HepG2 (cell line): ENCODE measurements around the gene BGN. TPM values are rescaled to one million over a fixed set of nuclear protein-coding genes. Genes with fewer than 3 reads are reported as not detected.

Source experiments
- ATAC-seq: fragments of 200-7000 bp; cut with Tn5 transposase; 3 replicates; pipeline ENCODE4 v1.9.1; 2020; ENCODE audit warnings: mild to moderate bottlenecking, moderate library complexity
- BruUV-seq: library from RNA; stranded (reverse); fragments of 400-500 nt; replicated peaks from 2 replicates; lab custom pipeline; 2021; lab: Mats Ljungman, UMichigan
- CTCF ChIA-PET: fragments of 300-600 bp; formaldehyde crosslinking; extraction: SDS; loops from one replicate; lab custom pipeline; 2021; ENCODE audit warnings: low total read pairs, inconsistent platforms, low intra/inter-chr PET ratio; lab: Yijun Ruan, JAX
- POLR2A ChIA-PET: fragments of 350-600 bp; sonication (Branson Sonifier 250); formaldehyde crosslinking; loops from one replicate; lab custom pipeline; 2020; ENCODE audit warnings: antibody characterized with exemption, inconsistent platforms; lab: Yijun Ruan, JAX
- DNase-seq: peaks from one replicate; pipeline ENCODE4 v3.0.0-alpha.2; 2015; ENCODE audit warnings: low spot score
- FAIRE-seq: peaks from 3 replicates; lab custom pipeline; 2011; peaks lifted over from hg19 to GRCh38; lab: Jason Lieb, UNC
- H2AFZ ChIP-seq: one replicate; pipeline ENCODE4 v1.6.1; 2011; ENCODE audit warnings: low read length, inconsistent platforms
- H3K27ac ChIP-seq: fragments of 300-600 bp; 3 replicates; pipeline ENCODE4 v1.8.0; 2011; ENCODE audit warnings: mixed run types, mild to moderate bottlenecking, mixed read lengths, low read length, inconsistent platforms; ENCODE audit not compliant: insufficient read depth; ENCODE audit errors: extremely low read length
- H3K27me3 ChIP-seq, 2 experiments: fragments of 200-600 bp in 1 of 2; 2 replicates in 1 of 2; 3 replicates in 1 of 2; pipeline versions ENCODE4 v1.6.0 to v1.8.0; 2011; ENCODE audit warnings: low read length in 2 of 2, mild to moderate bottlenecking in 2 of 2, moderate library complexity in 2 of 2, inconsistent platforms in 1 of 2; ENCODE audit not compliant: insufficient read depth in 2 of 2, control insufficient read depth in 1 of 2
- H3K36me3 ChIP-seq, 2 experiments: fragments of 200-600 bp in 1 of 2; replicated peaks in 1 of 2; 2 replicates in 1 of 2; 3 replicates in 1 of 2; pipeline versions ENCODE4 v1.5.1 to v1.8.0; 2011; ENCODE audit warnings: low read length in 2 of 2, inconsistent platforms in 1 of 2; ENCODE audit not compliant: insufficient read depth in 2 of 2, control insufficient read depth in 1 of 2
- H3K4me1 ChIP-seq: 2 replicates; pipeline ENCODE4 v1.5.1; 2012; ENCODE audit warnings: low read length, inconsistent platforms; ENCODE audit not compliant: insufficient read depth
- H3K4me2 ChIP-seq: 2 replicates; pipeline ENCODE4 v1.6.0; 2011; ENCODE audit warnings: low read depth, low read length, inconsistent platforms
- H3K4me3 ChIP-seq, 3 experiments: fragments of 200-600 bp in 1 of 3; sonication (generic), shearing (Covaris generic) in 1 of 3; replicated peaks in 1 of 3; 2 replicates each; pipeline ENCODE4 v1.5.1; 2011 to 2016; ENCODE audit warnings: low read length in 3 of 3, inconsistent platforms in 2 of 3, low read depth in 2 of 3, mild to moderate bottlenecking in 2 of 3, control low read depth in 1 of 3, mixed read lengths in 1 of 3; ENCODE audit not compliant: insufficient read depth in 1 of 3
- H3K79me2 ChIP-seq: one replicate; pipeline ENCODE4 v1.6.1; 2011; ENCODE audit warnings: low read length, inconsistent platforms; ENCODE audit not compliant: insufficient read depth
- H3K9ac ChIP-seq: 2 replicates; pipeline ENCODE4 v1.6.0; 2011; ENCODE audit warnings: mild to moderate bottlenecking, low read depth, low read length, inconsistent platforms; ENCODE audit not compliant: insufficient read depth
- H3K9me3 ChIP-seq: 2 replicates; pipeline ENCODE4 v1.5.1; 2012; ENCODE audit warnings: mild to moderate bottlenecking, low read length
- H4K20me1 ChIP-seq: 2 replicates; pipeline ENCODE4 v1.6.0; 2011; ENCODE audit warnings: inconsistent platforms, mild to moderate bottlenecking, low read length, moderate library complexity; ENCODE audit not compliant: insufficient read depth
- MEIS2 ChIP-seq: sonication (generic); formaldehyde crosslinking; IDR thresholded peaks from 2 replicates; pipeline ENCODE4 v1.9.0; 2021; ENCODE audit warnings: mild to moderate bottlenecking, missing genetic modification reagents
- PLRG1 ChIP-seq: fragments of 450-650 bp; conservative IDR thresholded peaks from 2 replicates; pipeline ENCODE4 v1.6.1; 2016
- SMARCE1 ChIP-seq: fragments of 450-650 bp; IDR thresholded peaks from 2 replicates; pipeline ENCODE4 v1.6.1; 2017; ENCODE audit warnings: borderline replicate concordance
- SMC3 ChIP-seq: IDR thresholded peaks from 2 replicates; pipeline ENCODE4 v1.6.1; 2011; ENCODE audit warnings: low read length, improper control_type of control experiment
- STAG1 ChIP-seq: sonication (generic); formaldehyde crosslinking; IDR thresholded peaks from 2 replicates; pipeline ENCODE4 v1.4.0; 2020; ENCODE audit warnings: missing genetic modification reagents
- ZNF674 ChIP-seq: sonication (generic); formaldehyde crosslinking; IDR thresholded peaks from 2 replicates; pipeline ENCODE4 v1.5.0; 2020; ENCODE audit warnings: low read depth, mild to moderate bottlenecking, missing genetic modification reagents
- WGBS: methylation state at CpG from one replicate; pipeline ENCODE4 v1.1.6; 2017; ENCODE audit warnings: low lambda C conversion rate; 5-methylcytosine and 5-hydroxymethylcytosine counted together
- in situ Hi-C: cut with HindIII; loops from 2 replicates; pipeline ENCODE4 v1.10.0; 2017; ENCODE audit warnings: low pct_unique_long_range_greater_than_20kb; ENCODE audit not compliant: extremely low pct_ligation_motif_present
- intact Hi-C: fragments of 100-400 bp; cut with micrococcal nuclease; formaldehyde crosslinking; loops from one replicate; pipeline ENCODE4 v1.10.0; 2022; ENCODE audit not compliant: unreplicated experiment
- polyA plus RNA-seq, 8 experiments: library from polyadenylated mRNA; depleted of rRNA in 3 of 8; stranded (reverse) in 7 of 8; unstranded in 1 of 8; fragments of >200 nt; fragmentation: Illumina TruSeq in 4 of 8; extraction: Trizol in 4 of 8; gene quantifications; 2 replicates each; pipeline versions ENCODE4 v1.2.1 to v1.2.3, GENCODE V29; 2011 to 2016; ENCODE audit warnings: low read depth in 4 of 8, missing spikeins in 1 of 8, mixed read lengths in 1 of 8; ENCODE audit not compliant: insufficient read depth in 1 of 8
- total RNA-seq, 5 experiments: library from RNA; depleted of rRNA; stranded (reverse); fragments of >200 nt; fragmentation: Illumina TruSeq; extraction: Trizol; gene quantifications; 2 replicates each; pipeline ENCODE4 v1.2.3, GENCODE V29; 2016; ENCODE audit warnings: low read depth in 1 of 5
- TF ChIP-seq, protein P1 (sequence below): sonication (generic); formaldehyde crosslinking; IDR thresholded peaks from 2 replicates; pipeline ENCODE4 v1.5.0; 2020; ENCODE audit warnings: mild to moderate bottlenecking, missing genetic modification reagents
- TF ChIP-seq, protein P2 (sequence below): sonication (generic); formaldehyde crosslinking; IDR thresholded peaks from 2 replicates; pipeline ENCODE4 v1.5.0; 2020; ENCODE audit warnings: mild to moderate bottlenecking, missing genetic modification reagents, moderate library complexity
- TF ChIP-seq, protein P3 (sequence below): sonication (generic); formaldehyde crosslinking; IDR thresholded peaks from 2 replicates; pipeline ENCODE4 v1.5.1; 2020; ENCODE audit warnings: mild to moderate bottlenecking, missing genetic modification reagents

BGN gene
- total and polyA plus RNA-seq, 2 of the 13 experiments (the other 11 are each of a cell fraction or from before 2014, with no cell fraction given) = 0.18 to 0.63 TPM

DNA sequence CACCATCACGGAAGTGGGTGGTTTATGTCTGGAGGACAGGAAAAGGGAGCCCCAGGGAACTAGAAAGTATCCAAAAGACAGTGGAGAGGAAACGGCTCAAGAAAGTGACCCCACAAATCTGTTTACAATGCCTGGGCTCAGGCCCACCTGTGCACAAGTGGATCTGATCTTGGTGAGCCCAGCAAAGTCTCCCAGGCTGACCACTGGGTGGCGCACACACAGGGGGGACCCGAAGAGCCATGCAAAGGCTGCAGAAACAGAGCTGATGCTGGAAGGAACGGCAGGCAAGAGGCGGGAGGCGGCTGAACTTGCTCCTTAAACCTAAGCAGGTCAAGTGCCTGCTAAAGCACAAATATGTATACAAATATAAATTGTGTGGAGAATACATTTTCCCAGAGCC lies 34.0 kb upstream of the BGN start:
- POLR2A ChIA-PET = interaction anchor here (0.6 to 0.8 kb wide), 2 partner anchors 10 to 488 kb away, joined by 3 to 4 read pairs; partner anchors contain the start of gene HAUS7
- in situ Hi-C loops = no loop called here
- peak; percentile 87 for FAIRE-seq

More for the DNA sequence above, 34.0 kb upstream of the BGN start:
- CTCF ChIA-PET = interaction anchor here (0.7 to 2.0 kb wide), 4 partner anchors 10 to 47 kb away, joined by 3 to 20 read pairs (median 4); partner anchors contain the start of genes BGN and HAUS7
- H3K9me3 ChIP-seq = no peaks in the 10 kb centered on the region
- H2AFZ ChIP-seq = no peak overlapping the region
- H3K27me3 ChIP-seq = no peaks in the 10 kb centered on the region
- no TSS peak for BruUV-seq
- H3K4me1 ChIP-seq = no peaks in the 10 kb centered on the region
- H4K20me1 ChIP-seq = no peaks in the 10 kb centered on the region
- ATAC-seq (peak; percentile 88), DNase-seq (peak; percentile 15)
- no peak overlapping the region for H3K27ac ChIP-seq
- intact Hi-C loops = loop anchor here (1.0 kb wide), 1 partner anchor 46 kb away; no protein-coding TSS in a partner anchor
- H3K36me3 ChIP-seq = peaks cover 0 to 3% of the 10 kb centered on the region in 2 experiments; a peak in 2 of 5 replicates
- no peaks in the 10 kb centered on the region for H3K79me2 ChIP-seq
- H3K9ac ChIP-seq = no peak overlapping the region
- 65% methylated on average over 5 of the region's 7 CpGs for WGBS
- no peak overlapping the region for H3K4me2 ChIP-seq
- H3K4me3 ChIP-seq = no peak overlapping the region
- peak; percentile 55 for TF ChIP-seq SMC3
- TF ChIP-seq, protein P1, sequence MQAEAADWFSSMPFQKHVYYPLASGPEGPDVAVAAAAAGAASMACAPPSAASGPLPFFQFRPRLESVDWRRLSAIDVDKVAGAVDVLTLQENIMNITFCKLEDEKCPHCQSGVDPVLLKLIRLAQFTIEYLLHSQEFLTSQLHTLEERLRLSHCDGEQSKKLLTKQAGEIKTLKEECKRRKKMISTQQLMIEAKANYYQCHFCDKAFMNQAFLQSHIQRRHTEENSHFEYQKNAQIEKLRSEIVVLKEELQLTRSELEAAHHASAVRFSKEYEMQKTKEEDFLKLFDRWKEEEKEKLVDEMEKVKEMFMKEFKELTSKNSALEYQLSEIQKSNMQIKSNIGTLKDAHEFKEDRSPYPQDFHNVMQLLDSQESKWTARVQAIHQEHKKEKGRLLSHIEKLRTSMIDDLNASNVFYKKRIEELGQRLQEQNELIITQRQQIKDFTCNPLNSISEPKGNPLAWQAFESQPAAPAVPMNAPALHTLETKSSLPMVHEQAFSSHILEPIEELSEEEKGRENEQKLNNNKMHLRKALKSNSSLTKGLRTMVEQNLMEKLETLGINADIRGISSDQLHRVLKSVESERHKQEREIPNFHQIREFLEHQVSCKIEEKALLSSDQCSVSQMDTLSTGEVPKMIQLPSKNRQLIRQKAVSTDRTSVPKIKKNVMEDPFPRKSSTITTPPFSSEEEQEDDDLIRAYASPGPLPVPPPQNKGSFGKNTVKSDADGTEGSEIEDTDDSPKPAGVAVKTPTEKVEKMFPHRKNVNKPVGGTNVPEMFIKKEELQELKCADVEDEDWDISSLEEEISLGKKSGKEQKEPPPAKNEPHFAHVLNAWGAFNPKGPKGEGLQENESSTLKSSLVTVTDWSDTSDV = no peak
- no peak for TF ChIP-seq MEIS2 (CRISPR knock-in tag)
- peak; percentile 48 for TF ChIP-seq STAG1 (CRISPR knock-in tag)
- TF ChIP-seq, protein P2, sequence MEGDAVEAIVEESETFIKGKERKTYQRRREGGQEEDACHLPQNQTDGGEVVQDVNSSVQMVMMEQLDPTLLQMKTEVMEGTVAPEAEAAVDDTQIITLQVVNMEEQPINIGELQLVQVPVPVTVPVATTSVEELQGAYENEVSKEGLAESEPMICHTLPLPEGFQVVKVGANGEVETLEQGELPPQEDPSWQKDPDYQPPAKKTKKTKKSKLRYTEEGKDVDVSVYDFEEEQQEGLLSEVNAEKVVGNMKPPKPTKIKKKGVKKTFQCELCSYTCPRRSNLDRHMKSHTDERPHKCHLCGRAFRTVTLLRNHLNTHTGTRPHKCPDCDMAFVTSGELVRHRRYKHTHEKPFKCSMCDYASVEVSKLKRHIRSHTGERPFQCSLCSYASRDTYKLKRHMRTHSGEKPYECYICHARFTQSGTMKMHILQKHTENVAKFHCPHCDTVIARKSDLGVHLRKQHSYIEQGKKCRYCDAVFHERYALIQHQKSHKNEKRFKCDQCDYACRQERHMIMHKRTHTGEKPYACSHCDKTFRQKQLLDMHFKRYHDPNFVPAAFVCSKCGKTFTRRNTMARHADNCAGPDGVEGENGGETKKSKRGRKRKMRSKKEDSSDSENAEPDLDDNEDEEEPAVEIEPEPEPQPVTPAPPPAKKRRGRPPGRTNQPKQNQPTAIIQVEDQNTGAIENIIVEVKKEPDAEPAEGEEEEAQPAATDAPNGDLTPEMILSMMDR (CRISPR knock-in tag) = peak; percentile 78
- no peak for TF ChIP-seq SMARCE1
- no peak for TF ChIP-seq ZNF674
- TF ChIP-seq, protein P3, sequence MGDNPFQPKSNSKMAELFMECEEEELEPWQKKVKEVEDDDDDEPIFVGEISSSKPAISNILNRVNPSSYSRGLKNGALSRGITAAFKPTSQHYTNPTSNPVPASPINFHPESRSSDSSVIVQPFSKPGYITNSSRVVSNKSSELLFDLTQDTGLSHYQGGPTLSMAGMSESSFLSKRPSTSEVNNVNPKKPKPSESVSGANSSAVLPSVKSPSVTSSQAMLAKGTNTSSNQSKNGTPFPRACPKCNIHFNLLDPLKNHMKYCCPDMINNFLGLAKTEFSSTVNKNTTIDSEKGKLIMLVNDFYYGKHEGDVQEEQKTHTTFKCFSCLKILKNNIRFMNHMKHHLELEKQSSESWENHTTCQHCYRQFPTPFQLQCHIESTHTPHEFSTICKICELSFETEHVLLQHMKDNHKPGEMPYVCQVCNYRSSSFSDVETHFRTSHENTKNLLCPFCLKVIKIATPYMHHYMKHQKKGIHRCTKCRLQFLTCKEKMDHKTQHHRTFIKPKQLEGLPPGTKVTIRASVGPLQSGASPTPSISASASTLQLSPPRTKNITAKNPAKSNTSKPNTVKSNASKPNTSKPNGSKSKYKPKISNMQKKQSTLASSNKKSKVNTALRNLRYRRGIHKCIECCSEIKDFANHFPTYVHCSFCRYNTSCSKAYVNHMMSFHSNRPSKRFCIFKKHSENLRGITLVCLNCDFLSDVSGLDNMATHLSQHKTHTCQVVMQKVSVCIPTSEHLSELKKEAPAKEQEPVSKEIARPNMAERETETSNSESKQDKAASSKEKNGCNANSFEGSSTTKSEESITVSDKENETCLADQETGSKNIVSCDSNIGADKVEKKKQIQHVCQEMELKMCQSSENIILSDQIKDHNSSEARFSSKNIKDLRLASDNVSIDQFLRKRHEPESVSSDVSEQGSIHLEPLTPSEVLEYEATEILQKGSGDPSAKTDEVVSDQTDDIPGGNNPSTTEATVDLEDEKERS = no peak
- no peak for TF ChIP-seq PLRG1
